Right lobe of liver (tissue), 4 donors: ENCODE measurements around the gene GOLGA6L10.
"Not testable (repeated sequence)": the region's sequence is repeated elsewhere in the genome, so short reads cannot be mapped to it uniquely, and the experiment has no call there.

Source experiments
- CTCF ChIP-seq, 4 donors: fragments of 200-600 bp in 3 of 4; fragments of 450-650 bp in 1 of 4; IDR thresholded peaks; one replicate each; pipeline versions ENCODE4 v1.5.1 to v1.8.0; 2016 to 2022; ENCODE audit warnings: antibody characterized with exemption in 4 of 4, mild to moderate bottlenecking in 2 of 4
- POLR2A ChIP-seq: fragments of 450-650 bp; IDR thresholded peaks from one replicate; pipeline ENCODE4 v1.6.1; 2017; ENCODE audit warnings: antibody characterized with exemption, mild to moderate bottlenecking
- donor health status: DM: no; HTN: no; CAD: no.
- donor health status: DM: no; HTN: no; CAD: no.
- donor health status: DM: no; HTN: yes; CAD: no.

GRCh38 chr15:82360618-82361017 lies 11.3 kb upstream of the GOLGA6L10 start:
- TF ChIP-seq POLR2A; CTCF (IDR thresholded peaks at IDR 0.05): not testable (repeated sequence)
